ENCODE data around the gene LMBRD1. TPM values are rescaled to one million over a fixed set of nuclear protein-coding genes. Genes with fewer than 3 reads are reported as not detected.

LMBRD1 gene
- 10 to 100 TPM; 16.2 to 17.3 TPM for total RNA-seq
- polyA plus RNA-seq: 45.5 TPM

DNA sequence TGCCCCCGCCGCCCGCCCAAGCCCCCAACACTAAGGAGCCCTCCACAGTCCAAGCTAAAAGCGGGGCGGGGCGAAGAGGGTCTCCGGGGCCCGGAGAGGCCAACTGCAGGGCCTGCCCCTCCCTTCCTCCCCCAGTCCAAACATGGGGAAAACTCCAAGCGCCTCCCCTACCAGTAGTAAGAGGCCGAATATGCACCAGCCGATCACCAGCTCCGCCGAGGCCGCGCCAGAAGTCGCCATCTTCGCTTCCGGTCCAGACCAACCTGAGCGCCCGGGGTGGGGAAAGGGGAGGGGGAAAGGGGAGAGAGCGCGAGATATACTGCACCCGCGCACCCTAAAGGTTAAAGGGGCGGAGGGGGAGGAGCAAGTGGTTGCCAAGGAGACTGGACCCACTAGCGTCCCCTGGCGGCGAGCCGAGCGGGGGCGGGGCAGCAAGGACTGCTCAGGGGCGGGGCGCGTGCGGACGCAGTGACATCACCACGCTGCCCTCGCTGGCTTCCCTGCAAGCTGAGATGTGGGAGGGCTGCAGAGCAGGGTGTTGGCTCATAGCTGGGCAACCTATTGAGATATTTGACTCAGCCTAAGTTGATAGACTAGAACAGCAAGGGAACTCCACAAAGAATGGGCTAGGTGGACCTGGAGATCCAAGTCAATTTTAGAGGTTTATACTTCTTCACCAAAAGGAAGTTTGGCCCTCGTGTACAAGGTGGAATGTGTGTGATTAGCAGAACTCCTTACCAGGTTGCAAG lies at the start of gene LMBRD1:
Gene LMBRD1 (minus strand): TSS at position 369 of the 749 bp plus-strand sequence. CDS start 129 bp downstream, at position 240.
- peak; percentile 98 to 99 (median 99) for DNase-seq
- peaks cover 24% of the 10 kb centered on the region for H3K4me1 ChIP-seq (ENCODE audit: insufficient read depth, low read length)
- peak within 1 kb of the TSS; percentile 85 for H3K4me3 ChIP-seq (ENCODE audit: low read length)
- H3K27ac ChIP-seq (ENCODE audit: low read depth, low read length): peak within 1 kb of the TSS; percentile 97
- no peaks in the 10 kb centered on the region for H3K27me3 Mint-ChIP-seq
- H3K36me3 Mint-ChIP-seq: peaks cover 0 to 11% (median 0%) of the 10 kb centered on the region in 3 donors
- no peaks in the 10 kb centered on the region for H3K9me3 Mint-ChIP-seq
- H3K9me3 ChIP-seq (ENCODE audit: low read length): no peaks in the 10 kb centered on the region
- CTCF ChIA-PET: interaction anchor here (0.6 to 2.8 kb wide), 20 partner anchors 9 to 865 kb away, joined by 3 to 17 read pairs (median 5); partner anchors contain the start of gene COL19A1
- H3K27ac Mint-ChIP-seq: peak within 1 kb of the TSS; percentile 96 to 100 (median 98)
- POLR2A ChIA-PET: interaction anchor here (0.8 to 2.4 kb wide), 4 partner anchors 17 to 132 kb away, joined by 3 to 9 read pairs (median 6); partner anchors contain the start of gene COL19A1
- H3K36me3 ChIP-seq (ENCODE audit: insufficient read depth, low read length): no peaks in the 10 kb centered on the region
- peaks cover 43 to 59% (median 53%) of the 10 kb centered on the region in 3 donors for H3K4me1 Mint-ChIP-seq
- peak within 1 kb of the TSS; percentile 90 to 98 (median 93) for H3K4me3 Mint-ChIP-seq
- no peaks in the 10 kb centered on the region for H3K27me3 ChIP-seq (ENCODE audit: insufficient read depth, low read length, poor library complexity, severe bottlenecking)

DNA sequence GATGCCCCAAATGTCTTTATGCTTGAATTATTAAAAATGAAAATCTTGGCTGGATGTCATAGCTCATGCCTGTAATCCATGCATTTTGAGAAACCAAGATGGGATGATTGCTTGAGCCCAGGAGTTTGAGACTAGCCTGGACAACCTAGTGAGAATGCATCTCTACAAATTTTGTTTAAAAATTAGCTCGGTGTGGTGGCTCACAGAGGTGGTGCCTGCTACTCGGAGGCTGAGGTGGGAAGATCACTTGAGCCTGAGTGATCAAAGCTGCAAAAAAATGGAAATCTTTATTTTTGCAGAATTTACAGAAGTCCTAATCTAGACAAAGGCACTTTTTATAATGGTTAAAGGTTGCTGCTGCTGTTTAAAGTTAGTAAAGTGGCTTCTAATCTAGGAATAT lies 49.5 kb upstream of the LMBRD1 start:
- H3K36me3 Mint-ChIP-seq: peaks cover 0 to 1% (median 0%) of the 10 kb centered on the region in 3 donors
- Histone ChIP-seq H3K9me3 (ENCODE audit: low read length) (no peaks in the 10 kb centered on the region), H3K4me1 (ENCODE audit: insufficient read depth, low read length) (no peaks in the 10 kb centered on the region), H3K36me3 (ENCODE audit: insufficient read depth, low read length) (no peaks in the 10 kb centered on the region), H3K27ac (ENCODE audit: low read depth, low read length) (no peak overlapping the region), H3K4me3 (ENCODE audit: low read length) (no peak overlapping the region), H3K27me3 (ENCODE audit: insufficient read depth, low read length, poor library complexity, severe bottlenecking) (no peaks in the 10 kb centered on the region)
- POLR2A ChIA-PET: no interaction called here
- CTCF ChIA-PET: no interaction called here
- peaks cover 11 to 50% of the 10 kb centered on the region in 2 donors for H3K27me3 Mint-ChIP-seq
- no peaks in the 10 kb centered on the region for H3K9me3 Mint-ChIP-seq
- H3K4me1 Mint-ChIP-seq: no peaks in the 10 kb centered on the region
- no peak overlapping the region for H3K4me3 Mint-ChIP-seq
- H3K27ac Mint-ChIP-seq: no peak overlapping the region
- no peak for DNase-seq

DNA sequence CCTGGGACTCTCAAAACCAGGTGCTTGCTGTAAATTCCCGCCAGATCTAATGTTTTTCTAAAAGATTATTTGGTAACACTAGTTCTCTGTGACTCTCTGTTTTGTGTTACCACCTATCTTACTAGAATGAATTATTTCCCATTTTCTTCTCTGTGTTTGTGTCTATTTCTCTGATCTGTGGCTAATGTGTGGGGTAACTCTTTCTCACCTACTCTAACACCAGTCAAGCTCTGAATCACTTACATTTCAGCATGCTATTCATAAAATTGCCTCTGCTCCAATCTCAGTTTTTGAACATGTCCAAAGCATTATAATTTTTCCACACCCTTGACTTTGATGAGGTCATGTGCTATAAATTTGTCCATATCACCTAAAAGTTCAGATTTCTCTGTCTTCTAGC lies 46.4 kb upstream of the LMBRD1 start:
- ChIA-PET POLR2A (no interaction called here), CTCF (no interaction called here)
- Mint-ChIP-seq H3K36me3 (peaks cover 0 to 1% (median 0%) of the 10 kb centered on the region in 3 donors), H3K4me1 (no peaks in the 10 kb centered on the region), H3K9me3 (no peaks in the 10 kb centered on the region), H3K27me3 (peaks cover 7 to 59% of the 10 kb centered on the region in 2 donors), H3K4me3 (no peak overlapping the region), H3K27ac (no peak overlapping the region)
- Histone ChIP-seq H3K4me3 (ENCODE audit: low read length) (no peak overlapping the region), H3K4me1 (ENCODE audit: insufficient read depth, low read length) (no peaks in the 10 kb centered on the region), H3K36me3 (ENCODE audit: insufficient read depth, low read length) (no peaks in the 10 kb centered on the region), H3K27me3 (ENCODE audit: insufficient read depth, low read length, poor library complexity, severe bottlenecking) (no peaks in the 10 kb centered on the region), H3K9me3 (ENCODE audit: low read length) (no peaks in the 10 kb centered on the region), H3K27ac (ENCODE audit: low read depth, low read length) (no peak overlapping the region)
- DNase-seq: no peak

DNA sequence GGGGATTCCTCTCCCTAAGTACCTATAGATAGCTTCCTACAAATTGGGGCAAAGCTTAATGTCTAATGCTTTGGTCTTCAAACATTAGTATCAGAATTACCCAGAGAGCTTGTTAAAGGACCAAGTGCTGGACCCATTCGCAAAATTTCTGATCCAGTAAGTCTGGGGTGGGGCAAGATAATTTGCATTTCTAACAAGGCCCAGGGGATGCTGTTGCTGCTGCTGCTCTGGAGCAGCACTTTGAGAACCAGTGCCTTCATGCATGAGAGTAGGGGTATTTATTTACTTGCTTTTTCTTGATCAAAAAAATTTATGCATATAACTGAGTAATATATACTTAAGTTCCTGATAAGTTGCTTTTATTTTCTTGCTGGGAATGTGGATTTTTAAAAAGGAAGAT lies 45.1 kb upstream of the LMBRD1 start:
- no peaks in the 10 kb centered on the region for H3K9me3 ChIP-seq (ENCODE audit: low read length)
- Mint-ChIP-seq H3K36me3 (no peaks in the 10 kb centered on the region), H3K4me1 (no peaks in the 10 kb centered on the region), H3K9me3 (no peaks in the 10 kb centered on the region), H3K4me3 (no peak overlapping the region), H3K27me3 (peaks cover 3 to 61% of the 10 kb centered on the region in 2 donors), H3K27ac (no peak overlapping the region)
- peaks cover 5% of the 10 kb centered on the region for H3K27me3 ChIP-seq (ENCODE audit: insufficient read depth, low read length, poor library complexity, severe bottlenecking)
- DNase-seq: no peak
- H3K27ac ChIP-seq (ENCODE audit: low read depth, low read length): no peak overlapping the region
- ChIA-PET POLR2A (no interaction called here), CTCF (interaction anchor here (1.1 to 1.4 kb wide), 2 partner anchors 24 to 45 kb away, joined by 4 read pairs; partner anchors contain the start of genes COL19A1 and LMBRD1)
- no peaks in the 10 kb centered on the region for H3K36me3 ChIP-seq (ENCODE audit: insufficient read depth, low read length)
- H3K4me1 ChIP-seq (ENCODE audit: insufficient read depth, low read length): no peaks in the 10 kb centered on the region
- no peak overlapping the region for H3K4me3 ChIP-seq (ENCODE audit: low read length)

DNA sequence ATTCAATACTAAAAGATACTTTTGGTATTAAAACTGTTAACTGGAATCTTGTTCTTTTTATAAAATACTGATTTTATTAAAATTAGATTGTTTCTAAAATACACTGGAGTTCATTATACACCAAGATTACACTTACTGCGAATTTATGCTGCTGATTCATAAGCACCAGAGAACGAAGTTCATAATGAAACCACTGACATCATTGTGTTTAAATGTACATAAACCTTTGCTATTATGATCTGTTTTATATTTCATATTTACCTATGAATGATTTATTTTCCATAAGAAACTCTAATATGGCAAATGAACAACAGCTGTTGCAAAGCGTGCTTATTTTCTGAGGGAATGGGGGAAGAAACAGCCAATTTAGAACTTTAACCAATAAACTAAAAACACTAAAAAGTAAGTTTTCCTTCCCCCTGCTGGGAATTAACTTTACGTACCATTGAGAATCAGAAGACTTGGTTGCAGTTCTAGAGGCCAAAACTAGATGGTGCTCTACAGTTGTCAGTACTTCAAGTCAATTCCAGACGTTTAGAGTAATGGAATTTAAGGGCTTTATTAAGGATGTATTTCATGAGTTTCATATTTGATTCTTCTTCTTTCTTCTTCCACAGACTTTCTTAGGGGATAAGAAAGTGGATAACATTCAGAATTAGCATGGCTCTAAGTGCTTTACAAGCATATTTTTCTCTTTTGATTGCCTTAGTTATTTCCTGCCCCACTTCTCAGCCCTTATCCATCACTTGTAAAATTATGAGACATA lies 38.8 kb upstream of the LMBRD1 start:
- no peaks in the 10 kb centered on the region for H3K9me3 ChIP-seq (ENCODE audit: low read length)
- H3K4me1 ChIP-seq (ENCODE audit: insufficient read depth, low read length): no peaks in the 10 kb centered on the region
- H3K27me3 Mint-ChIP-seq: peaks cover 6 to 41% of the 10 kb centered on the region in 2 donors
- peaks cover 5% of the 10 kb centered on the region for H3K27me3 ChIP-seq (ENCODE audit: insufficient read depth, low read length, poor library complexity, severe bottlenecking)
- ChIA-PET POLR2A (interaction anchor here (1.0 kb wide), 1 partner anchor 31 kb away, joined by 3 read pairs; no protein-coding TSS in a partner anchor), CTCF (interaction anchor here (1.3 to 1.4 kb wide), 2 partner anchors 19 to 39 kb away, joined by 5 read pairs; partner anchors contain the start of gene LMBRD1)
- H3K4me3 Mint-ChIP-seq: peak overlapping the region in 1 of 7 donors; percentile 22
- H3K4me1 Mint-ChIP-seq: peaks cover 5 to 8% (median 5%) of the 10 kb centered on the region in 3 donors
- no peaks in the 10 kb centered on the region for H3K36me3 ChIP-seq (ENCODE audit: insufficient read depth, low read length)
- H3K9me3 Mint-ChIP-seq: no peaks in the 10 kb centered on the region
- DNase-seq: peak in 1 of 5 donors; percentile 23
- H3K4me3 ChIP-seq (ENCODE audit: low read length): no peak overlapping the region
- no peak overlapping the region for H3K27ac Mint-ChIP-seq
- no peak overlapping the region for H3K27ac ChIP-seq (ENCODE audit: low read depth, low read length)
- peaks cover 0 to 2% (median 0%) of the 10 kb centered on the region in 3 donors for H3K36me3 Mint-ChIP-seq

DNA sequence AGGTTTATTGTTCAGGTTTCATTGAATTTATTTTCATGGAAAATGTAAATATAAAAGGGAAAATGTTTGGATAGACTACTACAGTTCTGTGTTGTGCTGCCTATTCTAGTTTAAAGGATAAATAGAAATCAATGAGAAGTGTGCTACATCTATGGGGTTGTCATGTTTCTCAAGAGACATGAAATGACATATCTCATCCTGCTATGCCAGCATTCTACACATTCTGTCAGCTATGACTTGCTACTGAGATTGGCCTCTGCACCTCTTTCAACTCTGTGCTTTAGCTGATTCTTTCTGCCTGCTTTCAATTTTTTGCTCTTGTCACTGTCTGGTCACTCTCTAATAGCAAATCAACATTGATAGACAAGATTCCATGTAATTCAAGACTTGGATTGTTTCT lies 35.7 kb upstream of the LMBRD1 start:
- no peaks in the 10 kb centered on the region for H3K4me1 ChIP-seq (ENCODE audit: insufficient read depth, low read length)
- H3K36me3 Mint-ChIP-seq: peaks cover 0 to 2% (median 0%) of the 10 kb centered on the region in 3 donors
- POLR2A ChIA-PET: no interaction called here
- no peak overlapping the region for H3K27ac ChIP-seq (ENCODE audit: low read depth, low read length)
- H3K27me3 ChIP-seq (ENCODE audit: insufficient read depth, low read length, poor library complexity, severe bottlenecking): peaks cover 4% of the 10 kb centered on the region
- H3K9me3 Mint-ChIP-seq: no peaks in the 10 kb centered on the region
- no peak overlapping the region for H3K4me3 Mint-ChIP-seq
- DNase-seq: no peak
- CTCF ChIA-PET: no interaction called here
- peaks cover 5 to 8% (median 5%) of the 10 kb centered on the region in 3 donors for H3K4me1 Mint-ChIP-seq
- peaks cover 3 to 21% of the 10 kb centered on the region in 2 donors for H3K27me3 Mint-ChIP-seq
- H3K4me3 ChIP-seq (ENCODE audit: low read length): no peak overlapping the region
- H3K36me3 ChIP-seq (ENCODE audit: insufficient read depth, low read length): no peaks in the 10 kb centered on the region
- no peaks in the 10 kb centered on the region for H3K9me3 ChIP-seq (ENCODE audit: low read length)
- H3K27ac Mint-ChIP-seq: no peak overlapping the region

DNA sequence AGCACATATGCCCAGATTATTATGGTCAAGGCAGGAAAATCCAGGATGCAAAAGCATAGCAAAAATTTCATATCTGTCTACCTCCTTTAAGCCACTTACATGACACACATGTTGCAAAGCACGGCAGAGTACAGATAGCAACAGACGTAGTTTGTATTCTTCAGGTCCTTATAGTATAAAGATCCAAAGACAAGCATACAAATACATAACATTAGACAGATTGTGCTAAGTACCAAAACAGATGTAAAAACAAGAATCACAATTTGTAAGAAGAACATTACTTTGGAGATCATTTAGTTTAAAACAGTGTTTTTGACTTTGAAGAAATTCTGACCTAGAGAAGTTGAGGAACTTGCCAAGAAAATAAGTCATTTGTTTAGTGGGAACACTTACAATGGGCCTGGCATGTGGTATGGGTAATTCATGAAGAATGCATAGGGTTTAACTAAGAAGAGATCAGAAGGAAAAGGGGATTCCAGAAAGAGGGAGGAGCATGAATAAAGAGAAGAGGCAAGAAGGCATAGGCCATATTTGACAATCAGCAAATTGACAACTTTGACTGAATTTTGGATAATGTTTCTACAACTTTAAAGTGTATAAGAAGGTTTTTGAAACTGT lies 30.6 kb upstream of the LMBRD1 start:
- Histone ChIP-seq H3K4me1 (ENCODE audit: insufficient read depth, low read length) (no peaks in the 10 kb centered on the region), H3K4me3 (ENCODE audit: low read length) (no peak overlapping the region), H3K36me3 (ENCODE audit: insufficient read depth, low read length) (no peaks in the 10 kb centered on the region), H3K27me3 (ENCODE audit: insufficient read depth, low read length, poor library complexity, severe bottlenecking) (no peaks in the 10 kb centered on the region), H3K27ac (ENCODE audit: low read depth, low read length) (no peak overlapping the region), H3K9me3 (ENCODE audit: low read length) (no peaks in the 10 kb centered on the region)
- Mint-ChIP-seq H3K27me3 (peaks cover 0 to 4% of the 10 kb centered on the region in 2 donors), H3K36me3 (no peaks in the 10 kb centered on the region), H3K4me3 (no peak overlapping the region), H3K9me3 (no peaks in the 10 kb centered on the region), H3K4me1 (no peaks in the 10 kb centered on the region), H3K27ac (no peak overlapping the region)
- DNase-seq: no peak
- ChIA-PET CTCF (no interaction called here), POLR2A (no interaction called here)
